GM21825 (cell line): ENCODE measurements around the gene PTPRM.
"Not testable (repeated sequence)": the region's sequence is repeated elsewhere in the genome, so short reads cannot be mapped to it uniquely, and the experiment has no call there.

Experiments
- ATAC-seq: cut with Tn5 transposase; IDR thresholded peaks from one replicate; pipeline ENCODE4 v1.9.1; 2021; ENCODE audit warnings: mild to moderate bottlenecking, moderate library complexity; ENCODE audit not compliant: unreplicated experiment

PTPRM gene

GRCh38 chr18:7926526-7926925 is 359.4 kb downstream of the PTPRM start:
- no peak for ATAC-seq

GRCh38 chr18:7927119-7927518 is 360.0 kb downstream of the PTPRM start:
- no peak for ATAC-seq

GRCh38 chr18:7931763-7932162 is 364.6 kb downstream of the PTPRM start:
- ATAC-seq = no peak

- ATAC-seq = no peak
Observed at GRCh38 chr18:7937268-7937667, 370.2 kb downstream of the PTPRM start.

GRCh38 chr18:7939521-7939920 is 372.4 kb downstream of the PTPRM start:
- no peak for ATAC-seq

- ATAC-seq = no peak
Observed at GRCh38 chr18:7940379-7940778, 373.3 kb downstream of the PTPRM start.

- ATAC-seq = no peak
Observed at GRCh38 chr18:7940971-7941370, 373.9 kb downstream of the PTPRM start.

- ATAC-seq = no peak
Observed at GRCh38 chr18:7941533-7941932, 374.4 kb downstream of the PTPRM start.

- no peak for ATAC-seq
Observed at GRCh38 chr18:7945882-7946281, 378.8 kb downstream of the PTPRM start.

- ATAC-seq = no peak
Observed at GRCh38 chr18:7946734-7947377, 379.7 kb downstream of the PTPRM start.

GRCh38 chr18:7950380-7951136 is 383.4 kb downstream of the PTPRM start:
- no peak for ATAC-seq

- ATAC-seq = no peak
Observed at GRCh38 chr18:7953095-7953958, 386.2 kb downstream of the PTPRM start.

GRCh38 chr18:7954238-7954637 is 387.1 kb downstream of the PTPRM start:
- no peak for ATAC-seq

GRCh38 chr18:7955175-7955574 is 388.1 kb downstream of the PTPRM start:
- ATAC-seq = no peak

GRCh38 chr18:7957297-7957696 is 390.2 kb downstream of the PTPRM start:
- ATAC-seq = no peak

GRCh38 chr18:7958081-7958896 is 391.2 kb downstream of the PTPRM start:
- no peak for ATAC-seq

GRCh38 chr18:7958897-7959146 is 391.7 kb downstream of the PTPRM start:
- ATAC-seq = no peak

- not testable (repeated sequence) for ATAC-seq
Observed at GRCh38 chr18:7966682-7967081, 399.6 kb downstream of the PTPRM start.

GRCh38 chr18:7974200-7974874 is 407.2 kb downstream of the PTPRM start:
- no peak for ATAC-seq

GRCh38 chr18:7977897-7978296 is 410.8 kb downstream of the PTPRM start:
- no peak for ATAC-seq

- no peak for ATAC-seq
Observed at GRCh38 chr18:7978834-7979233, 411.7 kb downstream of the PTPRM start.
